Activated CD8-positive, alpha-beta T cell treated with anti-CD3 and anti-CD28 coated beads for 36 hours (primary cell): ENCODE data around the gene LRRC71. TPM values are rescaled to one million over a fixed set of nuclear protein-coding genes. Genes with fewer than 3 reads are reported as not detected.

Experiments used
- ATAC-seq: fragments of 200-7000 bp; cut with Tn5 transposase; one replicate; pipeline ENCODE4 v1.10.0; 2021; ENCODE audit warnings: mild to moderate bottlenecking, moderate library complexity
- CTCF ChIA-PET: fragments of 350-600 bp; sonication (Branson Sonifier 250); formaldehyde crosslinking; loops from one replicate; lab custom pipeline; 2021; ENCODE audit warnings: antibody characterized with exemption; lab: Charles Lee
- POLR2A ChIA-PET: fragments of 350-600 bp; sonication (Branson Sonifier 250); formaldehyde crosslinking; loops from one replicate; lab custom pipeline; 2021; ENCODE audit warnings: antibody characterized with exemption; lab: Charles Lee
- DNase-seq: peaks from one replicate; pipeline ENCODE4 v3.0.0-alpha.2; 2020
- H3K27ac Mint-ChIP-seq: one replicate; pipeline ENCODE4 v1.8.0; 2021; ENCODE audit warnings: mild to moderate bottlenecking, mixed read lengths
- H3K27me3 Mint-ChIP-seq: one replicate; pipeline ENCODE4 v1.8.0; 2021; ENCODE audit warnings: mixed read lengths
- H3K36me3 Mint-ChIP-seq: one replicate; pipeline ENCODE4 v1.8.0; 2021; ENCODE audit warnings: low read depth, mixed read lengths
- H3K4me1 Mint-ChIP-seq: one replicate; pipeline ENCODE4 v1.8.0; 2021; ENCODE audit warnings: low read depth, mixed read lengths
- H3K4me3 Mint-ChIP-seq: one replicate; pipeline ENCODE4 v1.8.0; 2021; ENCODE audit warnings: mild to moderate bottlenecking, moderate library complexity, mixed read lengths
- H3K9me3 Mint-ChIP-seq: one replicate; pipeline ENCODE4 v1.8.0; 2021; ENCODE audit warnings: mixed read lengths
- CTCF ChIP-seq: fragments of 200-600 bp; IDR thresholded peaks from one replicate; pipeline ENCODE4 v1.8.0; 2022; ENCODE audit warnings: antibody characterized with exemption, mild to moderate bottlenecking
- intact Hi-C: fragments of 100-400 bp; cut with micrococcal nuclease; formaldehyde crosslinking; loops from one replicate; pipeline ENCODE4 v1.10.0; 2022
- total RNA-seq, 2 experiments: library from RNA; stranded (reverse); gene quantifications; one replicate each; pipeline ENCODE4 v1.2.3, GENCODE V29; 2021

Gene LRRC71
- total RNA-seq, 2 experiments from 2014 or later: not detected

DNA sequence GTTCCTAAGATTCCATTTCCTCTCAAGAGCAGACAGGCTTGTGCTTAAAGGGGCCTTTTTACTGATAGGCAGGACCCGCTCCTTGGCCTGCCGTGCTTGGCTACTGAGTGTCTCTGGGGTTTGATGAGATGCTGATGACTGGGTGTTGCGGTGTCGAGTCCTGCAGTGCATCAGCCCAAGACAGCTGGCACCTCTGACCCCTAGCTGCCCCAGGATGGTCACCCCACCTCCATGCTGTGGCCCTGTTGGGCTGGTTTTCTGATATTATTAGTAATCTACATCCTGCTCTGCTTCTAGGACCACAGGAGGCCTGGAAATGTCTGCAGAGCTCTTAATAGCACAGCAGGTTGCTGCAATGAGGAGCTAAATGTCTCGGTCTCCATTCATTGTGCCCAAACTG is 28.7 kb downstream of the LRRC71 start:
- CTCF ChIA-PET: interaction anchor here (0.6 to 2.7 kb wide), 7 partner anchors 11 to 289 kb away, joined by 3 to 10 read pairs (median 3); no protein-coding TSS in a partner anchor
- H3K4me1 Mint-ChIP-seq: no peaks in the 10 kb centered on the region
- POLR2A ChIA-PET: interaction anchor here (3.0 kb wide), 1 partner anchor 11 kb away, joined by 12 read pairs; no protein-coding TSS in a partner anchor
- no peak for ATAC-seq
- H3K4me3 Mint-ChIP-seq: no peak overlapping the region
- TF ChIP-seq CTCF: no peak
- H3K36me3 Mint-ChIP-seq: no peaks in the 10 kb centered on the region
- H3K27ac Mint-ChIP-seq: no peak overlapping the region
- H3K9me3 Mint-ChIP-seq: no peaks in the 10 kb centered on the region
- no peak for DNase-seq
- no peaks in the 10 kb centered on the region for H3K27me3 Mint-ChIP-seq
- intact Hi-C loops: no loop called here

DNA sequence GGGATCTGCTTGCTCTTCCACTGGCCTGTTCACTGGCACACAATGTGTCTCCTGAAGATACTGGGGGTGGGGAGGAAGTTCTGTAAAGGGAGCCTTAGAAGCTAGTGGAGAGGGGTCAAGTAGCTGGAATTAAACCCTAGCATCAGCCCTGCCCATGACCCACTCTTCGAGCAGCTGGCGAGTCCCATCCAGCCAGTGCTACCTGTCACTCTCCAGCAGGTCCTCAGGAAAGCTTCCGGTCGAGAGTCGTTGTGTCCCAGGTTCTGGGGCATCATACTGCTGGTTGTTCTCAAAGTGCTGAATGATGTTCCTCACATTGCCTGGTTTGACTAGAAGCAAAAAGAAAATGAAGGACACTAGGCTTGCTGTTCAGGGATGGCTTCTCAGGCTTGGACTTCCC is 30.9 kb downstream of the LRRC71 start:
- Mint-ChIP-seq H3K36me3 (no peaks in the 10 kb centered on the region), H3K4me3 (no peak overlapping the region), H3K4me1 (no peaks in the 10 kb centered on the region), H3K27ac (no peak overlapping the region), H3K9me3 (no peaks in the 10 kb centered on the region), H3K27me3 (no peaks in the 10 kb centered on the region)
- ChIA-PET CTCF (no interaction called here), POLR2A (interaction anchor here (3.0 kb wide), 1 partner anchor 8 kb away, joined by 12 read pairs; no protein-coding TSS in a partner anchor)
- DNase-seq (no peak), ATAC-seq (no peak)
- TF ChIP-seq CTCF: no peak
- intact Hi-C loops: no loop called here

GRCh38 chr1:156953571-156953970 is 33.1 kb downstream of the LRRC71 start:
- no peak for DNase-seq
- intact Hi-C loops: no loop called here
- H3K27me3 Mint-ChIP-seq: no peaks in the 10 kb centered on the region
- ChIA-PET POLR2A (no interaction called here), CTCF (no interaction called here)
- no peaks in the 10 kb centered on the region for H3K9me3 Mint-ChIP-seq
- no peaks in the 10 kb centered on the region for H3K36me3 Mint-ChIP-seq
- no peaks in the 10 kb centered on the region for H3K4me1 Mint-ChIP-seq
- no peak for TF ChIP-seq CTCF
- no peak for ATAC-seq
- no peak overlapping the region for H3K27ac Mint-ChIP-seq
- H3K4me3 Mint-ChIP-seq: no peak overlapping the region

DNA sequence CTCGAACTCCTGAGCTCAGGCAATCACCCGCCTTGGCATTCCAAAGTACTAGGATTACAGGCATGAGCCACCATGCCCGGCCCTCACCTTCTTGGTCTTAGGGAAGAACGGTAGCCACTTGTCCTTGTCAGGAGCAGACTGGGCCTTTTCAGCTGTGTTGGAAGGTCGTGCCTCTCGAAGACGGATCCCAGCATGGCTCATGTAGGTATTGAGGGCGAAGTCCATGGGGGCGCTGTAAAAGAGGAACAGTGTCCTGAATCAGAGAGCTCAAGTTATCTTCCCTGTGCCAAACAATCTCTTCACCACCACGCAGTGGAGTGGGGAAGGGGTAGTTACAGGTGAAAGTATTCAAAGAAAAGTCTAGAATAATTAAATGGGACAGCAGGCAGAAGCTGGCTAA is 35.9 kb downstream of the LRRC71 start:
- H3K4me1 Mint-ChIP-seq: no peaks in the 10 kb centered on the region
- no peaks in the 10 kb centered on the region for H3K36me3 Mint-ChIP-seq
- CTCF ChIA-PET: interaction anchor here (1.0 to 1.1 kb wide), 2 partner anchors 28 to 267 kb away, joined by 3 read pairs; no protein-coding TSS in a partner anchor

More for the DNA sequence above, 35.9 kb downstream of the LRRC71 start:
- POLR2A ChIA-PET: interaction anchor here (0.6 kb wide), 1 partner anchor 160 kb away, joined by 3 read pairs; no protein-coding TSS in a partner anchor
- Mint-ChIP-seq H3K4me3 (no peak overlapping the region), H3K9me3 (no peaks in the 10 kb centered on the region), H3K27me3 (no peaks in the 10 kb centered on the region), H3K27ac (no peak overlapping the region)
- no peak for ATAC-seq
- intact Hi-C loops: no loop called here
- no peak for TF ChIP-seq CTCF
- no peak for DNase-seq
